ENCODE data around the gene SPTBN1.
"Not testable (repeated sequence)": the region's sequence is repeated elsewhere in the genome, so short reads cannot be mapped to it uniquely, and the experiment has no call there.

The SPTBN1 gene

GRCh38 chr2:54692556-54692955 is 236.4 kb downstream of the SPTBN1 start:
- H2AFZ ChIP-seq (ENCODE audit: low read length), result no peak overlapping the region
- H4K20me1 ChIP-seq (ENCODE audit: insufficient read depth, low read length, poor library complexity, severe bottlenecking), result no peaks in the 10 kb centered on the region
- TF ChIP-seq, protein P1, sequence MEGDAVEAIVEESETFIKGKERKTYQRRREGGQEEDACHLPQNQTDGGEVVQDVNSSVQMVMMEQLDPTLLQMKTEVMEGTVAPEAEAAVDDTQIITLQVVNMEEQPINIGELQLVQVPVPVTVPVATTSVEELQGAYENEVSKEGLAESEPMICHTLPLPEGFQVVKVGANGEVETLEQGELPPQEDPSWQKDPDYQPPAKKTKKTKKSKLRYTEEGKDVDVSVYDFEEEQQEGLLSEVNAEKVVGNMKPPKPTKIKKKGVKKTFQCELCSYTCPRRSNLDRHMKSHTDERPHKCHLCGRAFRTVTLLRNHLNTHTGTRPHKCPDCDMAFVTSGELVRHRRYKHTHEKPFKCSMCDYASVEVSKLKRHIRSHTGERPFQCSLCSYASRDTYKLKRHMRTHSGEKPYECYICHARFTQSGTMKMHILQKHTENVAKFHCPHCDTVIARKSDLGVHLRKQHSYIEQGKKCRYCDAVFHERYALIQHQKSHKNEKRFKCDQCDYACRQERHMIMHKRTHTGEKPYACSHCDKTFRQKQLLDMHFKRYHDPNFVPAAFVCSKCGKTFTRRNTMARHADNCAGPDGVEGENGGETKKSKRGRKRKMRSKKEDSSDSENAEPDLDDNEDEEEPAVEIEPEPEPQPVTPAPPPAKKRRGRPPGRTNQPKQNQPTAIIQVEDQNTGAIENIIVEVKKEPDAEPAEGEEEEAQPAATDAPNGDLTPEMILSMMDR (conservative IDR thresholded peaks at IDR 0.05; ENCODE audit: low read length), result no peak
- no peak for TF ChIP-seq EZH2phosphoT487 (IDR thresholded peaks at IDR 0.05; ENCODE audit: borderline replicate concordance)
- H3K9ac ChIP-seq (ENCODE audit: low read depth, low read length, poor library complexity, severe bottlenecking), result no peak overlapping the region
- no peaks in the 10 kb centered on the region for H3K79me2 ChIP-seq (ENCODE audit: insufficient read depth, low read length)
- H3K9me2 ChIP-seq (replicated peaks; ENCODE audit: low read depth, low read length), result no peaks in the 10 kb centered on the region
- no peaks in the 10 kb centered on the region for H3K27me3 ChIP-seq (ENCODE audit: insufficient read depth, low read length, poor library complexity, severe bottlenecking)
- no peak overlapping the region for H3K4me3 ChIP-seq (ENCODE audit: low read length, poor library complexity, severe bottlenecking)
- peaks cover 3% of the 10 kb centered on the region for H3K4me1 ChIP-seq (ENCODE audit: insufficient read depth, low read length, poor library complexity, severe bottlenecking)
- no peaks in the 10 kb centered on the region for H3K9me3 ChIP-seq (ENCODE audit: insufficient read depth, low read depth, low read length)
- no peaks in the 10 kb centered on the region for H3F3A ChIP-seq (ENCODE audit: low read depth)
- H3K4me2 ChIP-seq (ENCODE audit: low read depth, low read length, poor library complexity, severe bottlenecking), result no peak overlapping the region
- no peaks in the 10 kb centered on the region for H3K36me3 ChIP-seq (ENCODE audit: insufficient read depth, low read length)

DNA sequence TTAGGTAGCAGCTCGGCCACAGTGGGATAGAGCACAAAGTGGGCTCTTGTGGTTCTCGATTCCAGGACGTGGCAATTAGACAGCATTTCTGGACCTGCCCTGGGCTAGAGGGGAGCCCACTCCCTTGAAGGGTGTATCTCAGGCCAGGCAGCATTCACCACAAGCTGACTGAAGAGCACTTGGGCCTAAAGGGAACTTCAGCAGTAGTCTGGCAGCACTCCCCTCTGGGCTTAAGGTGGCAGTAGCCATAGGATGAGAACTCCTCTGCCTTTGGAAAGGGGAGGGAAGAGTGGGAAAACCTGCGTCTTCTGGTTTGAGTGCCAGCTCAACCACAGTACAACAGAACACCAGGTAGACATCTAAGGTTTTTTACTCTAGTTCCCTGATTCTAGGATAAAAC is 239.3 kb downstream of the SPTBN1 start:
- Histone ChIP-seq H3K36me3 (ENCODE audit: insufficient read depth, low read length) (no peaks in the 10 kb centered on the region), H2AFZ (ENCODE audit: low read length) (no peak overlapping the region), H3K9me3 (ENCODE audit: insufficient read depth, low read depth, low read length) (no peaks in the 10 kb centered on the region), H3K79me2 (ENCODE audit: insufficient read depth, low read length) (no peaks in the 10 kb centered on the region), H3K4me3 (ENCODE audit: low read length, poor library complexity, severe bottlenecking) (no peak overlapping the region), H3K27me3 (ENCODE audit: insufficient read depth, low read length, poor library complexity, severe bottlenecking) (no peaks in the 10 kb centered on the region), H3K9me2 (replicated peaks; ENCODE audit: low read depth, low read length) (no peaks in the 10 kb centered on the region), H4K20me1 (ENCODE audit: insufficient read depth, low read length, poor library complexity, severe bottlenecking) (no peaks in the 10 kb centered on the region), H3K4me2 (ENCODE audit: low read depth, low read length, poor library complexity, severe bottlenecking) (no peak overlapping the region), H3F3A (ENCODE audit: low read depth) (no peaks in the 10 kb centered on the region), H3K4me1 (ENCODE audit: insufficient read depth, low read length, poor library complexity, severe bottlenecking) (no peaks in the 10 kb centered on the region), H3K9ac (ENCODE audit: low read depth, low read length, poor library complexity, severe bottlenecking) (no peak overlapping the region)
- TF ChIP-seq, protein P1 (conservative IDR thresholded peaks at IDR 0.05; ENCODE audit: low read length), result no peak
- no peak for TF ChIP-seq EZH2phosphoT487 (IDR thresholded peaks at IDR 0.05; ENCODE audit: borderline replicate concordance)

GRCh38 chr2:54697934-54698333 is 241.8 kb downstream of the SPTBN1 start:
- H4K20me1 ChIP-seq (ENCODE audit: insufficient read depth, low read length, poor library complexity, severe bottlenecking), result no peaks in the 10 kb centered on the region
- H2AFZ ChIP-seq (ENCODE audit: low read length), result no peak overlapping the region
- no peak for TF ChIP-seq EZH2phosphoT487 (IDR thresholded peaks at IDR 0.05; ENCODE audit: borderline replicate concordance)
- TF ChIP-seq, protein P1 (conservative IDR thresholded peaks at IDR 0.05; ENCODE audit: low read length), result no peak
- H3F3A ChIP-seq (ENCODE audit: low read depth), result no peaks in the 10 kb centered on the region
- H3K9me2 ChIP-seq (replicated peaks; ENCODE audit: low read depth, low read length), result no peaks in the 10 kb centered on the region
- H3K4me1 ChIP-seq (ENCODE audit: insufficient read depth, low read length, poor library complexity, severe bottlenecking), result no peaks in the 10 kb centered on the region
- no peaks in the 10 kb centered on the region for H3K9me3 ChIP-seq (ENCODE audit: insufficient read depth, low read depth, low read length)
- no peak overlapping the region for H3K4me3 ChIP-seq (ENCODE audit: low read length, poor library complexity, severe bottlenecking)
- H3K79me2 ChIP-seq (ENCODE audit: insufficient read depth, low read length), result no peaks in the 10 kb centered on the region
- no peak overlapping the region for H3K9ac ChIP-seq (ENCODE audit: low read depth, low read length, poor library complexity, severe bottlenecking)
- H3K27me3 ChIP-seq (ENCODE audit: insufficient read depth, low read length, poor library complexity, severe bottlenecking), result no peaks in the 10 kb centered on the region
- H3K36me3 ChIP-seq (ENCODE audit: insufficient read depth, low read length), result no peaks in the 10 kb centered on the region
- H3K4me2 ChIP-seq (ENCODE audit: low read depth, low read length, poor library complexity, severe bottlenecking), result no peak overlapping the region

DNA sequence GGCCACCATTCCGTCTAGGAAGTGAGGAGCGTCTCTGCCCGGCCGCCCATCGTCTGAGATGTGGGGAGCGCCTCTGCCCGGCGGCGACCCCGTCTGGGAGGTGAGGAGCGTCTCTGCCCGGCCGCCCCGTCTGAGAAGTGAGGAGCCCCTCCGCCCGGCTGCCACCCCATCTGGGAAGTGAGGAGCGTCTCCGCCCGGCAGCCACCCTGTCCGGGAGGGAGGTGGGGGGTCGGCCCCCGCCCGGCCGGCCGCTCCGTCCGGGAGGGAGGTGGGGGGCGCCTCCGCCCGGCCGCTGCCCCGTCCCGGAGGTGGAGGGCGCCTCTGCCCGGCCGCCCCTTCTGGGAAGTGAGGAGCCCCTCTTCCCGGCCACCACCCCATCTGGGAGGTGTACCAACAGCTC is 242.8 kb downstream of the SPTBN1 start:
- not testable (repeated sequence) for H3K79me2 ChIP-seq (ENCODE audit: insufficient read depth, low read length); H3K4me1 ChIP-seq (ENCODE audit: insufficient read depth, low read length, poor library complexity, severe bottlenecking)

More for the DNA sequence above, 242.8 kb downstream of the SPTBN1 start:
- not testable (repeated sequence) for H3K4me2 ChIP-seq (ENCODE audit: low read depth, low read length, poor library complexity, severe bottlenecking); H4K20me1 ChIP-seq (ENCODE audit: insufficient read depth, low read length, poor library complexity, severe bottlenecking); H3K27me3 ChIP-seq (ENCODE audit: insufficient read depth, low read length, poor library complexity, severe bottlenecking); H3K9me2 ChIP-seq (replicated peaks; ENCODE audit: low read depth, low read length); H3K9me3 ChIP-seq (ENCODE audit: insufficient read depth, low read depth, low read length); H2AFZ ChIP-seq (ENCODE audit: low read length); H3F3A ChIP-seq (ENCODE audit: low read depth); H3K36me3 ChIP-seq (ENCODE audit: insufficient read depth, low read length); H3K4me3 ChIP-seq (ENCODE audit: low read length, poor library complexity, severe bottlenecking); H3K9ac ChIP-seq (ENCODE audit: low read depth, low read length, poor library complexity, severe bottlenecking)
